ENCODE measurements around the gene IQSEC1. TPM values are rescaled to one million over a fixed set of nuclear protein-coding genes. Genes with fewer than 3 reads are reported as not detected.

The IQSEC1 gene
- total and polyA plus RNA-seq, 9 of the 15 experiments (the other 6 are each of a cell fraction or from before 2014, with no cell fraction given), result 0.56 to 39.0 (median 6.8) TPM

DNA sequence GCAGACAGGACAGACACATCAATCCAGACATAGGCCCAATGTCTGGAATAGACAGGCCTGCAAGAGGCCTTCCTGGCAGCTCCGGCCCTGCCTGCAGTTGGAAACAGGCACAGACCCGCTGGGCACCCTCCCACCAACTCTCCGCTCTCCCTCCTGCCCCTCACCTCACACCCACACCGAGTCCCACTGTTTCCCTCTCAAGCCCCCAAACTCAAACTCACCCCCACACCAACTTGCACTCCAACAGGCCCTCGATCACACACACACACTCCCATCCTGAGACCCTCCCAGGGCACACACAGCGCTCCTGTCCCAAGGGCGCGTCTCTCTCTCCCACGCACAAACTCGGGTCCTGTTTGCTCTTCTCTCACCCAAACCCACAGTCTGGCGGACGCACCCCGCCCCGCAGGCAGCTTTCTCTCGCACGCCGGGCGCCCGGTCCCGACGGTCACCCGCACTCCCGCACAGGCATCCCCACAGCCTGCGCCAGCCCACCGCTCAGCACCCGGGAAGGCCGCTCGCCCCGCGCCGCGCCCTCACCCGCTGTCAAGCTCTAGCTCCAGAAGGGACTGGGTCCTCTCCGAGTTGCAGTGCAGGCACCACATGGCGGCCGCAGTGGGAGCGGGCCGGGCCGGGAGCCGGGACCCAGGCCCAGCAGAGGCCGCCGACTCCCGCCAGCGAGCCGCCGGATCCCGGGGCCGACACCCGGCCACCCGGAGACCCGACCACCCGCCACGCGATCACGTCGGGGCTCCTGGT, 106.2 kb downstream of the IQSEC1 start (continued):
- TF ChIP-seq ERF (CRISPR knock-in tag; IDR thresholded peaks at IDR 0.05), result peak; percentile 69; the same call in 1 of the 2 replicates
- no peak for TF ChIP-seq ZFP1 (CRISPR knock-in tag; IDR thresholded peaks at IDR 0.05)
- TF ChIP-seq PCBP1 (IDR thresholded peaks at IDR 0.05; ENCODE audit: low read depth, low read length, poor library complexity, severe bottlenecking), result no peak
- TF ChIP-seq, protein P1, sequence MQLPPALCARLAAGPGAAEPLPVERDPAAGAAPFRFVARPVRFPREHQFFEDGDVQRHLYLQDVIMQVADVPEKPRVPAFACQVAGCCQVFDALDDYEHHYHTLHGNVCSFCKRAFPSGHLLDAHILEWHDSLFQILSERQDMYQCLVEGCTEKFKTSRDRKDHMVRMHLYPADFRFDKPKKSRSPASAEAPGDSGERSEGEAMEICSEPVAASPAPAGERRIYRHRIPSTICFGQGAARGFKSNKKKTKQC (CRISPR knock-in tag; IDR thresholded peaks at IDR 0.05), result no peak; the same call in 1 of the 2 replicates
- no peak for TF ChIP-seq GATAD2A (IDR thresholded peaks at IDR 0.05)
- no peak for TF ChIP-seq MEF2D (tag; conservative IDR thresholded peaks at IDR 0.05; ENCODE audit: low read depth)
- no peak for TF ChIP-seq RAD21 (CRISPR knock-in tag; conservative IDR thresholded peaks at IDR 0.05 in 1 of 2, IDR thresholded peaks at IDR 0.05 in 1 of 2)
- no peak for TF ChIP-seq KDM5B (IDR thresholded peaks at IDR 0.05; ENCODE audit: insufficient replicate concordance, low read depth, low read length)
- no peak for TF ChIP-seq GABPB2 (CRISPR knock-in tag; conservative IDR thresholded peaks at IDR 0.05)
- TF ChIP-seq SMAD3 (CRISPR knock-in tag; conservative IDR thresholded peaks at IDR 0.05), result no peak
- TF ChIP-seq, protein P2, sequence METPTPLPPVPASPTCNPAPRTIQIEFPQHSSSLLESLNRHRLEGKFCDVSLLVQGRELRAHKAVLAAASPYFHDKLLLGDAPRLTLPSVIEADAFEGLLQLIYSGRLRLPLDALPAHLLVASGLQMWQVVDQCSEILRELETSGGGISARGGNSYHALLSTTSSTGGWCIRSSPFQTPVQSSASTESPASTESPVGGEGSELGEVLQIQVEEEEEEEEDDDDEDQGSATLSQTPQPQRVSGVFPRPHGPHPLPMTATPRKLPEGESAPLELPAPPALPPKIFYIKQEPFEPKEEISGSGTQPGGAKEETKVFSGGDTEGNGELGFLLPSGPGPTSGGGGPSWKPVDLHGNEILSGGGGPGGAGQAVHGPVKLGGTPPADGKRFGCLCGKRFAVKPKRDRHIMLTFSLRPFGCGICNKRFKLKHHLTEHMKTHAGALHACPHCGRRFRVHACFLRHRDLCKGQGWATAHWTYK (CRISPR knock-in tag; IDR thresholded peaks at IDR 0.05), result no peak
- TF ChIP-seq PYGO2 (tag; IDR thresholded peaks at IDR 0.05), result no peak
- TF ChIP-seq RBM34 (IDR thresholded peaks at IDR 0.05; ENCODE audit: borderline replicate concordance, insufficient read depth, low read length), result no peak
- no peak; the same call in 1 of the 2 replicates for TF ChIP-seq ZNF431 (CRISPR knock-in tag; IDR thresholded peaks at IDR 0.05)
- TF ChIP-seq XRCC4 (IDR thresholded peaks at IDR 0.05; ENCODE audit: extremely low read depth, insufficient read depth, insufficient read length), result no peak
- no peak for TF ChIP-seq MTA2 (IDR thresholded peaks at IDR 0.05; ENCODE audit: low read depth)
- TF ChIP-seq PHF8 (IDR thresholded peaks at IDR 0.05; ENCODE audit: borderline replicate concordance, low read length), result peak; percentile 73; the same call in 1 of the 2 replicates
- TF ChIP-seq, protein P3, sequence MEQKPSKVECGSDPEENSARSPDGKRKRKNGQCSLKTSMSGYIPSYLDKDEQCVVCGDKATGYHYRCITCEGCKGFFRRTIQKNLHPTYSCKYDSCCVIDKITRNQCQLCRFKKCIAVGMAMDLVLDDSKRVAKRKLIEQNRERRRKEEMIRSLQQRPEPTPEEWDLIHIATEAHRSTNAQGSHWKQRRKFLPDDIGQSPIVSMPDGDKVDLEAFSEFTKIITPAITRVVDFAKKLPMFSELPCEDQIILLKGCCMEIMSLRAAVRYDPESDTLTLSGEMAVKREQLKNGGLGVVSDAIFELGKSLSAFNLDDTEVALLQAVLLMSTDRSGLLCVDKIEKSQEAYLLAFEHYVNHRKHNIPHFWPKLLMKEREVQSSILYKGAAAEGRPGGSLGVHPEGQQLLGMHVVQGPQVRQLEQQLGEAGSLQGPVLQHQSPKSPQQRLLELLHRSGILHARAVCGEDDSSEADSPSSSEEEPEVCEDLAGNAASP (IDR thresholded peaks at IDR 0.05), result no peak
- no peak for TF ChIP-seq BHLHE40 (IDR thresholded peaks at IDR 0.05; ENCODE audit: low read length)
- TF ChIP-seq, protein P4, sequence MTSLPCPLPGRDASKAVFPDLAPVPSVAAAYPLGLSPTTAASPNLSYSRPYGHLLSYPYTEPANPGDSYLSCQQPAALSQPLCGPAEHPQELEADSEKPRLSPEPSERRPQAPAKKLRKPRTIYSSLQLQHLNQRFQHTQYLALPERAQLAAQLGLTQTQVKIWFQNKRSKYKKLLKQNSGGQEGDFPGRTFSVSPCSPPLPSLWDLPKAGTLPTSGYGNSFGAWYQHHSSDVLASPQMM (CRISPR knock-in tag; IDR thresholded peaks at IDR 0.05), result no peak
- TF ChIP-seq STAG1 (CRISPR knock-in tag; IDR thresholded peaks at IDR 0.05; ENCODE audit: borderline replicate concordance), result no peak
- no peak for TF ChIP-seq ZNF347 (CRISPR knock-in tag; IDR thresholded peaks at IDR 0.05; ENCODE audit: low read depth)
- TF ChIP-seq PURB (CRISPR knock-in tag; IDR thresholded peaks at IDR 0.05; ENCODE audit: low read depth), result no peak
- 0 out of 2 replicates have a peak, but pooled peaks have one; percentile 39 for TF ChIP-seq DPF2 (IDR thresholded peaks at IDR 0.05)
- TF ChIP-seq COPS2 (conservative IDR thresholded peaks at IDR 0.05), result no peak
- peak in 1 of 2 experiments; percentile 45; a peak in 1 of 4 replicates for TF ChIP-seq NRF1 (conservative IDR thresholded peaks at IDR 0.05 in 1 of 2, IDR thresholded peaks at IDR 0.05 in 1 of 2)
